Activated effector memory CD4-positive, alpha-beta T cell treated with Interleukin-2 at 50 U/mL for 16 hours (primary cell): Measurements from ENCODE around the gene TMEM89.

Experiments used
- DNase-seq: peaks from one replicate; pipeline ENCODE4 v3.0.0-alpha.2; 2020

The TMEM89 gene

DNA sequence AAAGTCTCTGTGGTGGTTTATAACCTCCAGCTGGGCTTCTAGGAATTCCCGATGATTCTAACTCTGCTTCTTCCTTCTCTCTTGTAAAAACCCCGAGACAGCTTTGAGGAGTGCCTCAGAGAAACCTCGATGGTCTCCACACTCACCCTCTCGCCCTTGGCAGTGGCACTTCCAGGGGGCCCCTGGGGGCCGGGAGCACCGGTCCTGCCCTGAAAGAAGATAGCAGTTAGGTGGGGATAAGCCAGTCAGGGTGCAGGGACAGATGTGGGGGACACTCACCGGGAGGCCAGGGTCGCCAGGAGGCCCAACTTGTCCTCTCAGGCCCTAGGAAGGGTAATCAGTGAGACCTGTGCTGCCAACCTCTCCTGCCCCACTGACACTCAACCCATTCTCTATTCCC is 36.2 kb downstream of the TMEM89 start:
- DNase-seq, result no peak

- DNase-seq, result no peak
These were observed 36.7 kb downstream of the TMEM89 start for GRCh38 chr3:48584836-48585235.

- no peak for DNase-seq
These were observed 39.7 kb downstream of the TMEM89 start for GRCh38 chr3:48581621-48582481.

- no peak for DNase-seq
These were observed 44.9 kb downstream of the TMEM89 start for GRCh38 chr3:48576647-48577046.

GRCh38 chr3:48575366-48575765 is 46.2 kb downstream of the TMEM89 start:
- DNase-seq, result no peak

- DNase-seq, result no peak
These were observed 47.5 kb downstream of the TMEM89 start for GRCh38 chr3:48573973-48574585.

DNA sequence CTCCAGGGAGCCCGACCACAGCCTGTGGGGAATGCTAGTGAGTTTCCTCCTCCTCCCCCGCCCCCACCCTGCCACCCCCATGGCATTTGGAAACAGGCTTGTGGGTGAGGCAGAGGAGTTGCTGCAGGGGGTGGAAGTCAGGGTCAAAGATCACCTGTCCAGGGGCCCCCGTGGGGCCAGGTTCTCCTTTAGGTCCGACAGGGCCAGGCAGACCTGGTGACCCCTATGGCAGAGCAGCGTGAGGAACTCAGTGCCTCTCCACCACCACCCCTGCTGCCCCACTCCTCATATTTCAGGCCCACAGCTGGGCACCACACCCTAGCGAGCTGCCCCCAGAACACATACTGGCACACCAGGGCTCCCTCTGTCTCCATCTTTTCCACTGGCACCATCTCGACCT is 49.1 kb downstream of the TMEM89 start:
- DNase-seq, result no peak

DNA sequence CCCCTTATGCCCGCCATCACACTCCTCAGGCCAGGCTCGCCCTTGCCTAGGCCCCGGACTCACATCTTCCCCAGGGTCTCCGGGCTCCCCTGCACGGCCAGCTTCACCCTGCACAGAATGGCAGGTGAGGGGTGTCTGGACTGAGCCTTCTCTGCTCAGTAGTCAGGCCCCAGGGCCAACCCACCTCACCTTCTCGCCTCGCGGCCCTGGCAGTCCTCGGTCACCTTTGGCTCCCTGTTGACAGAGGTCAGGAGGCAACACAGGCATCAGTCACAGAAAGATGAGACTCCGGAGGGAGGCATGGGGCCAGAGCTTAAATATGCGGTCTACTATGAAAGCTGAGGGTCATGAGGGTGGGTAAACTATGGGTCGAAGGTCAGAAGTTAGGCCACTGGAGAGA is 49.6 kb downstream of the TMEM89 start:
- DNase-seq, result no peak
